Trophoblast cell (in vitro differentiated cells and primary cell): ENCODE measurements around the gene AACS.

ENCODE experiments used
- DNase-seq, 2 donors: peaks; one replicate each; pipeline ENCODE4 v3.0.0-alpha.2; 2016
- H2AFZ ChIP-seq: 2 replicates; pipeline ENCODE4 v1.6.1; 2013; ENCODE audit warnings: low read length, moderate library complexity, mild to moderate bottlenecking; ENCODE audit not compliant: insufficient read depth, poor library complexity
- H2AK5ac ChIP-seq: 2 replicates; pipeline ENCODE4 v1.6.1; 2013; ENCODE audit warnings: mild to moderate bottlenecking, low read length
- H2BK120ac ChIP-seq: 2 replicates; pipeline ENCODE4 v1.6.1; 2013; ENCODE audit warnings: low read length, mild to moderate bottlenecking, moderate library complexity; ENCODE audit not compliant: insufficient read depth, poor library complexity
- H2BK12ac ChIP-seq: 2 replicates; pipeline ENCODE4 v1.6.1; 2013; ENCODE audit warnings: mild to moderate bottlenecking, low read length, moderate library complexity
- H2BK5ac ChIP-seq: 2 replicates; pipeline ENCODE4 v1.6.1; 2013; ENCODE audit warnings: low read length, low read depth, moderate library complexity, mild to moderate bottlenecking; ENCODE audit not compliant: poor library complexity
- H3K14ac ChIP-seq: 2 replicates; pipeline ENCODE4 v1.6.1; 2013; ENCODE audit warnings: mild to moderate bottlenecking, low read length
- H3K18ac ChIP-seq: 2 replicates; pipeline ENCODE4 v1.6.1; 2013; ENCODE audit warnings: mild to moderate bottlenecking, low read length
- H3K23ac ChIP-seq: 2 replicates; pipeline ENCODE4 v1.6.1; 2013; ENCODE audit warnings: low read length
- H3K27ac ChIP-seq: 2 replicates; pipeline ENCODE4 v1.5.1; 2013; ENCODE audit warnings: low read depth, mild to moderate bottlenecking, inconsistent platforms, low read length, moderate library complexity
- H3K27me3 ChIP-seq: 2 replicates; pipeline ENCODE4 v1.6.1; 2013; ENCODE audit warnings: inconsistent platforms, mild to moderate bottlenecking, low read length, moderate library complexity; ENCODE audit not compliant: insufficient read depth
- H3K36me3 ChIP-seq, 2 experiments: 1 replicate in 1 of 2; 2 replicates in 1 of 2; pipeline ENCODE4 v1.6.1; 2013; ENCODE audit warnings: low read length in 2 of 2, mild to moderate bottlenecking in 2 of 2, moderate library complexity in 1 of 2; ENCODE audit not compliant: insufficient read depth in 2 of 2, control insufficient read depth in 1 of 2
- H3K4ac ChIP-seq: 2 replicates; pipeline ENCODE4 v1.6.1; 2013; ENCODE audit warnings: low read depth, mild to moderate bottlenecking, low read length, moderate library complexity
- H3K4me1 ChIP-seq, 2 experiments: 1 replicate in 1 of 2; 2 replicates in 1 of 2; pipeline ENCODE4 v1.6.1; 2013; ENCODE audit warnings: low read length in 2 of 2, mild to moderate bottlenecking in 2 of 2, moderate library complexity in 1 of 2; ENCODE audit not compliant: insufficient read depth in 2 of 2, control insufficient read depth in 1 of 2
- H3K4me2 ChIP-seq: 2 replicates; pipeline ENCODE4 v1.6.1; 2013; ENCODE audit warnings: inconsistent platforms, mild to moderate bottlenecking, low read length, moderate library complexity
- H3K4me3 ChIP-seq: 2 replicates; pipeline ENCODE4 v1.5.1; 2013; ENCODE audit warnings: mild to moderate bottlenecking, low read depth, low read length, inconsistent platforms
- H3K79me1 ChIP-seq: one replicate; pipeline ENCODE4 v1.6.1; 2013; ENCODE audit warnings: low read length
- H3K79me2 ChIP-seq: 2 replicates; pipeline ENCODE4 v1.6.1; 2013; ENCODE audit warnings: low read length, mild to moderate bottlenecking; ENCODE audit not compliant: control insufficient read depth, insufficient read depth, poor library complexity
- H3K9ac ChIP-seq: 2 replicates; pipeline ENCODE4 v1.6.1; 2013; ENCODE audit warnings: mild to moderate bottlenecking, low read length
- H3K9me3 ChIP-seq: 2 replicates; pipeline ENCODE4 v1.6.1; 2013; ENCODE audit warnings: low read depth, mild to moderate bottlenecking, control low read depth, inconsistent platforms, low read length; ENCODE audit not compliant: insufficient read depth
- H4K12ac ChIP-seq: 2 replicates; pipeline ENCODE4 v1.6.1; 2013; ENCODE audit warnings: low read depth, mild to moderate bottlenecking, low read length, moderate library complexity
- H4K8ac ChIP-seq: 2 replicates; pipeline ENCODE4 v1.6.1; 2013; ENCODE audit warnings: low read depth, mild to moderate bottlenecking, low read length, moderate library complexity
- H4K91ac ChIP-seq: one replicate; pipeline ENCODE4 v1.6.1; 2013; ENCODE audit warnings: low read depth, mild to moderate bottlenecking, low read length, moderate library complexity
- WGBS: extraction: QIAGEN DNeasy Blood & Tissue Kit; methylation state at CpG from one replicate; pipeline ENCODE4 v1.1.7; 2013; ENCODE audit warnings: missing lambda C conversion rate; ENCODE audit not compliant: insufficient read length, insufficient coverage; ENCODE audit errors: extremely low coverage; 5-methylcytosine and 5-hydroxymethylcytosine counted together

Gene AACS

DNA sequence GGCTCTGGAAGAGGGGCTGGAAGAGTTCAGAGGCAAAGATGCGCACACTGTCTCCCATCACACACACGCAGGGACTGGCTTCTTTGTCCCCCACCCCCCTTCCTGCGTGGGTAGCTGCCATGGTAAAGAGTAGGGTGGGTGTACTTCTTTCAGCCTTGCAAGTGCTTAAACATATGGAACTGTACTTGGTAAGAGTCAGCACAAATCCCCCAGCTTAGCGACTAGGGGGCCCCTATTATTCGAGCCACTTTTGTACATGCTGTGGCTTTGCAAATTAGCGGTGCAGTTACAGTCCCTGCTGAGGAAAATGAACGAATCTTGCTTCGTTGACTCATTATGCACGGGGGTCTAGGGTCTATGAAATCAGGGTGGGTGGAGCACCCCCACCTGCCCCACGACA, 123.8 kb downstream of the AACS start:
- no peak overlapping the region for H2AK5ac ChIP-seq
- peaks cover 12 to 15% of the 10 kb centered on the region in 2 experiments for H3K4me1 ChIP-seq
- no peaks in the 10 kb centered on the region for H3K36me3 ChIP-seq
- H3K27ac ChIP-seq, result no peak overlapping the region
- H3K79me1 ChIP-seq, result no peaks in the 10 kb centered on the region
- no peak overlapping the region for H3K23ac ChIP-seq
- no peak overlapping the region for H3K14ac ChIP-seq
- H2AFZ ChIP-seq, result no peak overlapping the region
- no peak overlapping the region for H3K4ac ChIP-seq
- no peaks in the 10 kb centered on the region for H3K9me3 ChIP-seq
- no peak overlapping the region for H3K18ac ChIP-seq
- H3K9ac ChIP-seq, result no peak overlapping the region
- H4K12ac ChIP-seq, result no peak overlapping the region
- no peak overlapping the region for H2BK12ac ChIP-seq
- H3K27me3 ChIP-seq, result peaks cover 47% of the 10 kb centered on the region
- no CpG with 5 or more reads among the region's 10 CpGs for WGBS
- no peaks in the 10 kb centered on the region for H3K79me2 ChIP-seq
- H2BK120ac ChIP-seq, result no peak overlapping the region
- no peak overlapping the region for H4K8ac ChIP-seq
- H2BK5ac ChIP-seq, result no peak overlapping the region
- DNase-seq, result no peak
- no peak overlapping the region for H4K91ac ChIP-seq
- no peak overlapping the region for H3K4me3 ChIP-seq
- no peak overlapping the region for H3K4me2 ChIP-seq

DNA sequence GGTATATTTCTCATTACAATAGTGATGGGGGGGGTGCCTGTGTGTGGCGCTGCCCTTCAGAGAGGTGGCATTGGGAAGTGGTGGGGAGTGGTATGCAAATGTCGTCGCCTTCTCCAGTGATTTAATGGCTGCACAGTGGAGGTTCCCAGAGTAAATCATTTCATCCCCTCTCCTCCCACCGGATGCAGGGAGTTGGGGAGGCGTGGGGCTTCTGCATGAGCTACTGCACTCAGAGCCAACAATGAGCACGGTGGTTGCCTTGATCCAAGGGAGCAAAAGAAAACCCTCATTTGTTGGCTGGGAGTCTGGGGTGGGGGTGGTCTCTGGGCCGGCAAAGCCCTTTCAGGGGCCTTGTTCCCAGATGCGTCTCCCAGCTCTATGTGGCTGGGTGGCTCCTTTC, 124.3 kb downstream of the AACS start:
- DNase-seq, result no peak
- Histone ChIP-seq H3K18ac (no peak overlapping the region), H3K27ac (no peak overlapping the region), H3K4me1 (peaks cover 12 to 15% of the 10 kb centered on the region in 2 experiments), H3K14ac (no peak overlapping the region), H4K12ac (no peak overlapping the region), H2BK120ac (no peak overlapping the region), H4K8ac (no peak overlapping the region), H3K79me2 (no peaks in the 10 kb centered on the region), H3K9me3 (no peaks in the 10 kb centered on the region), H2AK5ac (no peak overlapping the region), H3K36me3 (no peaks in the 10 kb centered on the region), H3K23ac (no peak overlapping the region), H3K9ac (no peak overlapping the region), H2BK5ac (no peak overlapping the region), H3K27me3 (peaks cover 44% of the 10 kb centered on the region), H2BK12ac (no peak overlapping the region), H3K4ac (no peak overlapping the region), H2AFZ (no peak overlapping the region), H3K4me3 (no peak overlapping the region), H4K91ac (no peak overlapping the region), H3K4me2 (no peak overlapping the region), H3K79me1 (no peaks in the 10 kb centered on the region)
- no CpG with 5 or more reads among the region's 8 CpGs for WGBS

DNA sequence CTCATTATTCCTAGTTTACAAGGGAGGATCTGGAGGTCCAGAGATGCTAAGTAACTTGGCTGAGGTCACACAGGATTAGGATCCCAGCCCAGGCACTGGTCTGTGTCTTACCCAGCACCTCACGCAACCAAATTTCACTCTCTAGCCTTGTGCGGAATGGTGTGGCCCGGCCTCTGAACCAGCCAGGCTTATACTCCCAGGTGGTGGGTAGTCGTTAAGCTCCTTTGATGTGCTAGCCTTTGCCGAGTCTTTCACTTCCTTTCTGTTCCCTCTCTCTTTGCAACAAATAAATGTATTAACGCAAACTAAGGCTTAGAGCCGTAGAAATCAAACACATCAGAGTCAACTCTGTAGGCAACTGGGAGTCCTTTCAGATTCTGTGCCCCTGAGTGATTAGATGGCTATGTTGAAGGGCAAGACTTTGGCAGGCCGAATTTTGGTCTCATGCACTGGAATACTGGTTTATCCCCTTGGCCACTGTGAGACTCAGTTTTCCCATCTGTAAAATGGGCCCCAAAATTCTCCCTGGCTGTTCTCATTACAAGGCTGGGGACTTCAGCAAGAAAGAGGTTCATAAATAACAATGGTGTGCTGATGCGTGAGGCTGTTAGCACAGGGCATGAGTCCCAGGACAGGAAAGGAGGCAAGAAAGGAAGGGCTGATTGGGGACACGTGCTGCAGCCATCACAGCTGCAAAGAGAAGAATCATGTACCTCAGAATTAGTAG, 126.3 kb downstream of the AACS start:
- Histone ChIP-seq H3K14ac (no peak overlapping the region), H3K4me3 (peak overlapping the region; percentile 29), H3K23ac (no peak overlapping the region), H2AK5ac (no peak overlapping the region), H2AFZ (no peak overlapping the region), H2BK12ac (no peak overlapping the region), H4K8ac (no peak overlapping the region), H3K27ac (no peak overlapping the region), H3K4me2 (no peak overlapping the region), H3K9me3 (no peaks in the 10 kb centered on the region), H3K79me2 (no peaks in the 10 kb centered on the region), H3K27me3 (peaks cover 33% of the 10 kb centered on the region), H4K12ac (no peak overlapping the region), H4K91ac (no peak overlapping the region), H3K79me1 (no peaks in the 10 kb centered on the region), H3K9ac (no peak overlapping the region), H3K36me3 (no peaks in the 10 kb centered on the region), H3K4me1 (peaks cover 7% of the 10 kb centered on the region in 2 experiments), H3K4ac (no peak overlapping the region), H2BK120ac (no peak overlapping the region), H2BK5ac (no peak overlapping the region), H3K18ac (no peak overlapping the region)
- DNase-seq, result no peak
- WGBS, result no CpG with 5 or more reads among the region's 10 CpGs

DNA sequence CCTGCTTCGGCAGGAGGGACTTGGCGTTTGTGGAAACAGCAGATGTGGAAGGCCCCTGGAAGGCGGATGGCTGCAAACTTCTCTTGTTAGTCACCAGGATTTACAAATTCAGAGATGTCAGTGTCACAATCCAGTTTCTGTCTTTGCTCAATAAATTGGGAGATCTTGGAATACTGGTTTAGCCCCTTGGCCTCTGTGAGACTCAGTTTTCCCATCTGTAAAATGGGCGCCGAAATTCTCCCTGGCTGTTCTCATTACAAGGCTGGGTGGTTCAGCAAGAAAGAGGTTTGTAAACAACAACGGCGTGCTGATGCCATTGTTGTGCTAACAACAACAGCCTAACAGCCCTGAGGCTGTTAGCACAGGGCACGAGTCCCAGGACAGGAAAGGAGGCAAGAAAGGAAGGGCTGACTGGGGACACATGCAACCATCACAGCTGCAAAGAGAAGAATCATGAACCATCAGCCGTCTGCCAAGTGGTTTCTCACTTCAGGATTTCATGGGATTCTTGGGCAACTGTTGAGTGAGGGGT, 127.5 kb downstream of the AACS start:
- Histone ChIP-seq H3K14ac (no peak overlapping the region), H3K36me3 (no peaks in the 10 kb centered on the region), H3K4me3 (no peak overlapping the region)

More for the DNA sequence above, 127.5 kb downstream of the AACS start:
- peaks cover 20% of the 10 kb centered on the region for H3K27me3 ChIP-seq
- no peak overlapping the region for H3K23ac ChIP-seq
- no peaks in the 10 kb centered on the region for H3K79me2 ChIP-seq
- no peaks in the 10 kb centered on the region for H3K79me1 ChIP-seq
- H2AFZ ChIP-seq, result no peak overlapping the region
- H4K91ac ChIP-seq, result no peak overlapping the region
- H3K4me1 ChIP-seq, result no peaks in the 10 kb centered on the region
- no peak overlapping the region for H3K4me2 ChIP-seq
- no peak overlapping the region for H3K27ac ChIP-seq
- no peak overlapping the region for H3K18ac ChIP-seq
- H3K9me3 ChIP-seq, result no peaks in the 10 kb centered on the region
- no peak overlapping the region for H2AK5ac ChIP-seq
- H4K8ac ChIP-seq, result no peak overlapping the region
- no peak overlapping the region for H2BK12ac ChIP-seq
- no peak overlapping the region for H2BK5ac ChIP-seq
- no peak overlapping the region for H3K4ac ChIP-seq
- H4K12ac ChIP-seq, result no peak overlapping the region
- no CpG with 5 or more reads among the region's 9 CpGs for WGBS
- no peak for DNase-seq
- H2BK120ac ChIP-seq, result no peak overlapping the region
- no peak overlapping the region for H3K9ac ChIP-seq
